ENCODE data around the gene BARHL1. TPM values are rescaled to one million over a fixed set of nuclear protein-coding genes. Genes with fewer than 3 reads are reported as not detected.
A peak's percentile ranks its signal among the peaks of the same experiment; 100 is the strongest.

The BARHL1 gene
- total RNA-seq, 1 donor from 2014 or later: not detected

DNA sequence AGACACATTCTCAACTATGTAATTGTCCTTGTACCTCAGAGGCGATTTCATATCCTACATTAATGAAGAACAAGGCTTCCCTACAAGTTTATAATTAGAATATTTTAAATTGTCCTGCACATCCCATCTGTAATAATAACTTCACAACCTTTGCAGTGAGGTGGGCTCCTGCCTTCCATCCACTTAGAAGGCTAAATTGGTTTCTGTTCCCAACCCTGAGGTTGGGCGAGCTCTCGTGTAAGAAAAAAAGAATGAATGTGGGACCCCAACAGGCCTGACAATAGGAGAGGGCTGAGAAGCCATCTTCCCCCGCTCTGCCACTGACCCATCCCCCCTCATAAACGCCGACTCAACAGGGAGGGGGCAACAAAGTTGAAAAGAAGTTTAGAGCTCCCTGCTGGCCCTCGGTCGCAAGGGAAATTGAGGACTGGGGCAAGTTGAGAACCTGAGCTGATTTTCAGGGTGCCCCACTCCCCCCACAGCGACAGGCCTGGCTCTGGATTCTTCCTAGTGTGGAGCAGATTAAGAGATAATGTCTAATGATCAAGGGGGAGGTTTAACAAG, 9.4 kb downstream of the BARHL1 start:
- H3K27ac Mint-ChIP-seq (ENCODE audit: unreplicated experiment): peak overlapping the region; percentile 26
- no peak overlapping the region for H3K4me2 ChIP-seq (ENCODE audit: low read length)
- DNase-seq (ENCODE audit: low read depth): no peak

GRCh38 chr9:132592451-132592850, 10.0 kb downstream of the BARHL1 start:
- DNase-seq (ENCODE audit: low read depth) (no peak), FAIRE-seq (no peak)
- Histone ChIP-seq H3K36me3 (ENCODE audit: insufficient read depth, low read length) (peaks cover 3% of the 10 kb centered on the region), H3K27me3 (ENCODE audit: insufficient read depth, low read length) (peaks cover 48% of the 10 kb centered on the region), H3K9me3 (ENCODE audit: insufficient read depth, low read depth, low read length) (no peaks in the 10 kb centered on the region), H4K20me1 (ENCODE audit: insufficient read depth, low read length) (peaks cover 76% of the 10 kb centered on the region), H2AFZ (ENCODE audit: low read depth, low read length) (no peak overlapping the region), H3K4me2 (ENCODE audit: low read length) (no peak overlapping the region), H3K4me3 (ENCODE audit: insufficient read depth, low read depth, low read length) (no peak overlapping the region), H3K27ac (ENCODE audit: low read depth, low read length) (no peak overlapping the region), H3K4me1 (ENCODE audit: insufficient read depth, low read length) (no peaks in the 10 kb centered on the region), H3K9ac (ENCODE audit: low read length) (no peak overlapping the region), H3K79me2 (ENCODE audit: insufficient read depth, low read length) (no peaks in the 10 kb centered on the region)
- Mint-ChIP-seq H3K27me3 (ENCODE audit: low read depth, unreplicated experiment) (peaks cover 46% of the 10 kb centered on the region), H3K27ac (ENCODE audit: unreplicated experiment) (no peak overlapping the region), H3K36me3 (ENCODE audit: low read depth, unreplicated experiment) (peaks cover 25% of the 10 kb centered on the region), H3K4me1 (ENCODE audit: low read depth, unreplicated experiment) (peaks cover 2% of the 10 kb centered on the region), H3K4me3 (ENCODE audit: unreplicated experiment) (no peak overlapping the region), H3K9me3 (ENCODE audit: unreplicated experiment) (no peaks in the 10 kb centered on the region)
- TF ChIP-seq CTCF (IDR thresholded peaks at IDR 0.05; ENCODE audit: insufficient read depth, low read depth, low read length) (no peak), EZH2 (IDR thresholded peaks at IDR 0.05; ENCODE audit: insufficient read depth, low read length) (no peak)

More for the DNA sequence above, 9.4 kb downstream of the BARHL1 start:
- Histone ChIP-seq H3K36me3 (ENCODE audit: insufficient read depth, low read length) (peaks cover 3% of the 10 kb centered on the region), H2AFZ (ENCODE audit: low read depth, low read length) (no peak overlapping the region), H3K27me3 (ENCODE audit: insufficient read depth, low read length) (peaks cover 54% of the 10 kb centered on the region), H3K9ac (ENCODE audit: low read length) (no peak overlapping the region), H4K20me1 (ENCODE audit: insufficient read depth, low read length) (peaks cover 72% of the 10 kb centered on the region), H3K27ac (ENCODE audit: low read depth, low read length) (no peak overlapping the region), H3K4me3 (ENCODE audit: insufficient read depth, low read depth, low read length) (no peak overlapping the region), H3K9me3 (ENCODE audit: insufficient read depth, low read depth, low read length) (no peaks in the 10 kb centered on the region), H3K79me2 (ENCODE audit: insufficient read depth, low read length) (no peaks in the 10 kb centered on the region), H3K4me1 (ENCODE audit: insufficient read depth, low read length) (no peaks in the 10 kb centered on the region)
- Mint-ChIP-seq H3K4me3 (ENCODE audit: unreplicated experiment) (no peak overlapping the region), H3K36me3 (ENCODE audit: low read depth, unreplicated experiment) (peaks cover 22% of the 10 kb centered on the region), H3K9me3 (ENCODE audit: unreplicated experiment) (no peaks in the 10 kb centered on the region), H3K27me3 (ENCODE audit: low read depth, unreplicated experiment) (peaks cover 46% of the 10 kb centered on the region), H3K4me1 (ENCODE audit: low read depth, unreplicated experiment) (peaks cover 2% of the 10 kb centered on the region)
- TF ChIP-seq EZH2 (IDR thresholded peaks at IDR 0.05; ENCODE audit: insufficient read depth, low read length): no peak
- no peak for TF ChIP-seq CTCF (IDR thresholded peaks at IDR 0.05; ENCODE audit: insufficient read depth, low read depth, low read length)
- no peak for FAIRE-seq

- Histone ChIP-seq H2AFZ (ENCODE audit: low read depth, low read length) (no peak overlapping the region), H3K4me3 (ENCODE audit: insufficient read depth, low read depth, low read length) (no peak overlapping the region), H3K36me3 (ENCODE audit: insufficient read depth, low read length) (peaks cover 3% of the 10 kb centered on the region), H3K4me2 (ENCODE audit: low read length) (no peak overlapping the region), H3K4me1 (ENCODE audit: insufficient read depth, low read length) (no peaks in the 10 kb centered on the region), H3K9me3 (ENCODE audit: insufficient read depth, low read depth, low read length) (no peaks in the 10 kb centered on the region), H3K79me2 (ENCODE audit: insufficient read depth, low read length) (no peaks in the 10 kb centered on the region), H3K27me3 (ENCODE audit: insufficient read depth, low read length) (peaks cover 28% of the 10 kb centered on the region), H3K27ac (ENCODE audit: low read depth, low read length) (no peak overlapping the region), H4K20me1 (ENCODE audit: insufficient read depth, low read length) (peaks cover 74% of the 10 kb centered on the region), H3K9ac (ENCODE audit: low read length) (no peak overlapping the region)
- TF ChIP-seq EZH2 (IDR thresholded peaks at IDR 0.05; ENCODE audit: insufficient read depth, low read length) (no peak), CTCF (IDR thresholded peaks at IDR 0.05; ENCODE audit: insufficient read depth, low read depth, low read length) (no peak)
- Mint-ChIP-seq H3K36me3 (ENCODE audit: low read depth, unreplicated experiment) (peaks cover 31% of the 10 kb centered on the region), H3K27me3 (ENCODE audit: low read depth, unreplicated experiment) (peaks cover 33% of the 10 kb centered on the region), H3K27ac (ENCODE audit: unreplicated experiment) (no peak overlapping the region), H3K4me3 (ENCODE audit: unreplicated experiment) (no peak overlapping the region), H3K9me3 (ENCODE audit: unreplicated experiment) (no peaks in the 10 kb centered on the region), H3K4me1 (ENCODE audit: low read depth, unreplicated experiment) (peaks cover 5% of the 10 kb centered on the region)
- FAIRE-seq (no peak), DNase-seq (ENCODE audit: low read depth) (no peak)
Observed at GRCh38 chr9:132594412-132594811, 12.0 kb downstream of the BARHL1 start.

Data from astrocyte (in vitro differentiated cells and primary cell).